GM18907 (cell line): ENCODE results near the gene SMAD3.

ENCODE experiments used
- ATAC-seq: cut with Tn5 transposase; IDR thresholded peaks from one replicate; pipeline ENCODE4 v1.9.1; 2021; ENCODE audit warnings: mild to moderate bottlenecking, moderate library complexity; ENCODE audit not compliant: unreplicated experiment

The SMAD3 gene

GRCh38 chr15:67094001-67094826, 28.8 kb downstream of the SMAD3 start:
- ATAC-seq, result no peak

GRCh38 chr15:67095912-67096311, 30.5 kb downstream of the SMAD3 start:
- ATAC-seq, result no peak

GRCh38 chr15:67096546-67097294, 31.3 kb downstream of the SMAD3 start:
- no peak for ATAC-seq

GRCh38 chr15:67097424-67097823, 32.0 kb downstream of the SMAD3 start:
- no peak for ATAC-seq

GRCh38 chr15:67097930-67098740, 32.7 kb downstream of the SMAD3 start:
- no peak for ATAC-seq

GRCh38 chr15:67098768-67099282, 33.4 kb downstream of the SMAD3 start:
- ATAC-seq, result no peak

GRCh38 chr15:67100124-67100791, 34.9 kb downstream of the SMAD3 start:
- ATAC-seq, result no peak

- peak; percentile 72 for ATAC-seq
Observed at GRCh38 chr15:67100801-67101581, 35.6 kb downstream of the SMAD3 start.

GRCh38 chr15:67101911-67102598, 36.7 kb downstream of the SMAD3 start:
- peak; percentile 34 for ATAC-seq

- no peak for ATAC-seq
Observed at GRCh38 chr15:67102599-67102929, 37.2 kb downstream of the SMAD3 start.

- no peak for ATAC-seq
Observed at GRCh38 chr15:67103021-67103420, 37.6 kb downstream of the SMAD3 start.

GRCh38 chr15:67103432-67103831, 38.0 kb downstream of the SMAD3 start:
- no peak for ATAC-seq

GRCh38 chr15:67103869-67104268, 38.5 kb downstream of the SMAD3 start:
- no peak for ATAC-seq

GRCh38 chr15:67104510-67104909, 39.1 kb downstream of the SMAD3 start:
- no peak for ATAC-seq

- no peak for ATAC-seq
Observed at GRCh38 chr15:67105065-67105951, 39.9 kb downstream of the SMAD3 start.

GRCh38 chr15:67105991-67106763, 40.8 kb downstream of the SMAD3 start:
- ATAC-seq, result no peak

- no peak for ATAC-seq
Observed at GRCh38 chr15:67106764-67107013, 41.3 kb downstream of the SMAD3 start.
